ENCODE measurements around the gene SPATA2.

Gene SPATA2

DNA sequence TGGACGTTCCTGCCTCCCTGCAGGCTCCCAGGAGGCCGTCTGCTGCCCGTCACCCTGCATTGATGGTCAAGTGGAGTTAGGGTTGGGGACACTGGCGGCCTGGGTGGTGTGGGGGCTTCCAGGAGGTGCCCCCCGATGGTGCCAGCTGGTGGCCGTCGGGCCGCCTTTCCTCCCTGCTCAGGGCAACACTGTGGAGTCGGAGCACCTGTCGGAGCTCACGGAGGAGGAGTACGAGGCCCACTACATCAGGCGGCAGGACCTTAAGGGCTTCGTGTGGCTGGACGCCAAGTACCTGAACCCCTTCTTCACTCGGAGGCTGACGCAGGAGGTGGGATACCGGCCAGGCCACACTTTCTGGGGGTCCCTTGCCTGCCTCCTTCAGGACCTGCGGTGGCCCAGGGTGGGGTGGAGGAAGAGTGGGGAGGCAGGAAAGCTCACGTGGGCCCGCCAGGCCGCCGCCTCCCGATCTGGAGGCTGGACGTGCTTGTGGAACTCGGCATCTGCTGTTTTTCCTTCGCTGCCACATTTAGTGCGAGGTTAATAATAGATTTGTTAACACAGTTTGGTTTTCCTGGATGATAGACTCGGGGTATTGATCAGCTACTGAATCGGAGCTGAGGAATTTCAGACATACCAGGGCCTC, 28.6 kb downstream of the SPATA2 start:
- peaks cover 34% of the 10 kb centered on the region for H3K36me3 Mint-ChIP-seq (ENCODE audit: low read depth)
- H3K4me3 Mint-ChIP-seq: no peak overlapping the region
- no peaks in the 10 kb centered on the region for H3K27me3 Mint-ChIP-seq (ENCODE audit: low read depth)
- no peak overlapping the region for H3K27ac Mint-ChIP-seq
- H3K4me1 Mint-ChIP-seq (ENCODE audit: low read depth): peaks cover 7% of the 10 kb centered on the region
- H3K9me3 Mint-ChIP-seq: no peaks in the 10 kb centered on the region

DNA sequence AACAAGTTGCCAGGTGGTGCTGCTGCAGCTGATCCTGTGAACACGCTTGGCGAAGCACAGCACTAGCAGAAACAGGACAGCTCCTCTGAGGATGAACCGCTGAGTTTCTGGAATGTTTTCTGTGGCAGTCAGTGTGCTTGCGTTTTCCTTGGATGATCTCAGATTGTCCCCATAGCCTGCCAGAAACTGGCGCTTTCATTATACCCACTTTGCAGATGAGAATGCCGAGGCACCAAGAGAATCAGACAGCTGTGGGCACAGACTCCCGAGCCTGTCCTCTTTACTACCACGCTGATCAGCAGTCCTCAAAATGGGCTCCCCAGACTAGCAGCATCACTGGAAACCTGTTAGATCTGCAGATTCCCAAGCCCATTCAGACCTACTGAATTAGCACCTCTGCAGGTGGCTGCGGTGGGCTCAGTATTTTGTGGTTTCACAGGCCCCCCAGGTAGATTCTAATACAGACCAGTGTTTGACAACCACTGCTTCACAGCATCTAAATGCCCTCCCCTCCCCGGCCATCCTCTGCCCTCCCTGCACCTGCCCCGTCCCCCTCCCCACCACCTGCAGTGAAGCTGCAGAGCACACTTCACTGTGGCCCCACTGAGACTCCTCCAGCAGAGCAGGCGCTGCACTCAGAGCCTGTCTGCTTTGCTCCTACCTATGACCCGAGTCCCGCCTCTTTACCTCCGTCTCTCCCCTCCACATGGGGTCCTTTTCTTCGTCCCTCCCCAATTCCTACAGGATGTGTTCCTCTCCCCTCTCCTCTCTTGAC, 29.6 kb downstream of the SPATA2 start:
- Mint-ChIP-seq H3K4me1 (ENCODE audit: low read depth) (peaks cover 7% of the 10 kb centered on the region), H3K27ac (no peak overlapping the region), H3K36me3 (ENCODE audit: low read depth) (peaks cover 34% of the 10 kb centered on the region), H3K4me3 (no peak overlapping the region), H3K27me3 (ENCODE audit: low read depth) (no peaks in the 10 kb centered on the region), H3K9me3 (no peaks in the 10 kb centered on the region)

DNA sequence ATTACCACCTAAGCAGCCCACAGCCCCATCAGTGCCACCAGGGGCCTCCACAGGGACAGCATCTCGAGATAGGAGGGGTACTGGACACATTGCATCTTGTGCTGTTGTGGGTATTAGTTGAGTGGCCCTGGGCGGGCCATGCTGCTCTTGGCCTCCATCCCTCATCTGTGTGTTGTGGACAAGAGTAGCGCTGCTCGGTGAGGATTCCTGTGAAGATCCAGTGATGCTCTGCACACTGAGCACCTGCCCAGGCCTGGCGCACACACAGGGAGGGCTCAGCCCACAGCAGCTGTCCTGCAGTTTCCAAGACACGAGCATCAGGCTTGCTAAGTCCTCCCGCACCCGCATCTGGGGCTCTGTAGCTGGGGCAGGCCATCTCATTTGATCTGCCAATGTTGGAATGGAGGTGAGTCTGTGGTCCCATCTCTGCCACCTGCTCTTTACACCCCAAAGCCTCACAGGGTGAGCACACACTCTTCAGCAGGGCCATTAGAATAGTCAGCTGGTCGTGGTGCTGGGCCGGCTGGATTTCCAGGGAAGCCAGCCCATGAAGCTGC, 32.0 kb downstream of the SPATA2 start:
- Mint-ChIP-seq H3K4me1 (ENCODE audit: low read depth) (peaks cover 6% of the 10 kb centered on the region), H3K27ac (no peak overlapping the region), H3K4me3 (no peak overlapping the region), H3K27me3 (ENCODE audit: low read depth) (no peaks in the 10 kb centered on the region), H3K36me3 (ENCODE audit: low read depth) (peaks cover 25% of the 10 kb centered on the region), H3K9me3 (no peaks in the 10 kb centered on the region)

DNA sequence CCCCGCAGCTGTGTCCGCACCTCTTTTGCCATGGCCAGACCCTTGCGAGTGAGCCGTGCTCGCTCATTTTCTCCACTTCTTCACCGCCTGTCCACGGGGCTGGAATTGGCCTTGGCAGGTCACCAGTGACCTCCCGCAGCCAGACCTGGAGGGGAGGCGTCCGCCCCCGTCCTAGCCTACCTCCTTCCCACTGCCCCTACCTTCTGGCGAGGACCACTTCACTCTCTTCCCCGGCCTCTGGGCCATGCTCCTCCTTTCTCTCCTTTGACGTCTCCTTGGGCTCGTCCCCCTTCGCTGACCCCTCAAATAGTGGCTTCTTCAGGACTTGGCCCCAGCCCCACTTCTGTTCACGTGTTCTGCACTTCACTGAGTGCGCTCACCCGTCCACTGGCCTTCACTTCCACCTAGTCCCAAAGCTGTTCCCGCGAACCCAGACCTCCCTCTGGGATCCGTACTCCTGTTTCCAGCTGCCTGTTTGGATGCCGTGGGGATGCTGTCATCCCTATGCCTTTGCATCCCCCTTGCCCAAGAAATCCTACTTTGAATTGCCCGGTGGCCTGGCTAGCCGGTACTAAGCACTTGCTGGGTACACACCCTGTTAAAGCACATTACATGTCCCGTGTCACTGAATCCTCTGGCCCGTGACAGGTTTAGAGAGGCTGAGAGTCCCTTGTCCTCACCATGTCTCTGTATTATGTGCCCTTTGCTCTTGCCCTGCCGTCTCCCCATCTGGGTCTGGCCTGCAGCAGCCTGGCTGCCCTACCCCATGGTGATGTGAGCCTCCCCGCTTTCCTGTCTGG, 33.0 kb downstream of the SPATA2 start:
- H3K27me3 Mint-ChIP-seq (ENCODE audit: low read depth): no peaks in the 10 kb centered on the region
- H3K36me3 Mint-ChIP-seq (ENCODE audit: low read depth): peaks cover 22% of the 10 kb centered on the region
- peaks cover 4% of the 10 kb centered on the region for H3K4me1 Mint-ChIP-seq (ENCODE audit: low read depth)
- H3K27ac Mint-ChIP-seq: no peak overlapping the region
- no peak overlapping the region for H3K4me3 Mint-ChIP-seq
- no peaks in the 10 kb centered on the region for H3K9me3 Mint-ChIP-seq

DNA sequence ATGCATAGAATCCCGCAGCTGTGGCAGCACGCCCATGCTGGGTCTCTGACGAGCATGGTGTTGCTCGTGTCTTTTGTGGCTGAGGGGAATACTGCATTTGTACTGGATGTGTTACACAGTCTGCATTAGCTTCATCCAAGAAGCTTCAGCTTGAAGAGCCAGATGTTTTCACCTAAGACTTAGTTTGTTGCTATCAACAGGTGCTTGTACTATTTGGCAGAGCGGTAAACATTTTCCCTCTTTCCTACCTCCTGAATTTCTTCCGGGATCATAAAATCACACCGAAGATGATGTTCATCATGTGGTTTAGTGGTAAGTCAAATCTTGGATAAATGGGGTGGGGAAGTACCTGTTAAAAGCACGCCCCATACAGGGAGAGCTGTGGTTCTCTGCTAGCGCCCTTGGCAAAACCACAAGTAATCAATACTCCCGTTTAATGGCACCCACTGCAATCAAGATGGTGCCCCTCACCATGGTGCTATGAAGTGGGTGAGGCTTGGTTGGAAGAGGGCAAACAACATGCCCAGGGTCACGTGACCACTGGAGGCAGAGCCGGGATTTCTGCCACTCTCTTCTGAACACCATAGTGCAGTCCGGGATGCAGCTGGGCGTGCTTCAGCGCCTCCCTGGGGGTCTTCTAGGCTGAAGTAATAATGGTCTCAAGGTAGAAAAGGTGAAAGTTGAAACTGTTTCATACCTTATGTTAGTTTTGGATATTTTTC, 34.4 kb downstream of the SPATA2 start:
- peaks cover 23% of the 10 kb centered on the region for H3K36me3 Mint-ChIP-seq (ENCODE audit: low read depth)
- H3K27ac Mint-ChIP-seq: no peak overlapping the region
- no peaks in the 10 kb centered on the region for H3K27me3 Mint-ChIP-seq (ENCODE audit: low read depth)
- no peak overlapping the region for H3K4me3 Mint-ChIP-seq
- H3K9me3 Mint-ChIP-seq: no peaks in the 10 kb centered on the region
- peaks cover 4% of the 10 kb centered on the region for H3K4me1 Mint-ChIP-seq (ENCODE audit: low read depth)

DNA sequence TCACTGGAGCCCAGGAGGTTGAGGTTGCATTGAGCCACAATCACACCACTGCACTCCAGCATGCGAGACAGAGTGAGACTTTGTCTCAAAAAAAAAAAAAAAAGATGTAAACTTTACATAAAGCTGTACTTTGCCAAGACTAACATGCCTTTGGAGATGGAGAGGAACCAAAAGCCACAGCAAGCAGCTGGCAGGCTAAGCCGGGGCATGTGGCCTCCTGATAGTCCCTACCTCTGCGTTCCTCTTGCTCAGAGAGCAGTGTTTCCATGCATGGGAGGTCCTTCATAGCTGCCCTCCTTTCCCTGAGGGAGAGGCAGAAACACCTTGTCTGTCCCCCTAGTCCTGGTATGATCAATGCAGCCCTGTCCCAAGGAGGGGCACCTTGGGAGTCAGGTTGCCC, 35.2 kb downstream of the SPATA2 start:
- Mint-ChIP-seq H3K27ac (no peak overlapping the region), H3K27me3 (ENCODE audit: low read depth) (no peaks in the 10 kb centered on the region), H3K36me3 (ENCODE audit: low read depth) (peaks cover 21% of the 10 kb centered on the region)

DNA sequence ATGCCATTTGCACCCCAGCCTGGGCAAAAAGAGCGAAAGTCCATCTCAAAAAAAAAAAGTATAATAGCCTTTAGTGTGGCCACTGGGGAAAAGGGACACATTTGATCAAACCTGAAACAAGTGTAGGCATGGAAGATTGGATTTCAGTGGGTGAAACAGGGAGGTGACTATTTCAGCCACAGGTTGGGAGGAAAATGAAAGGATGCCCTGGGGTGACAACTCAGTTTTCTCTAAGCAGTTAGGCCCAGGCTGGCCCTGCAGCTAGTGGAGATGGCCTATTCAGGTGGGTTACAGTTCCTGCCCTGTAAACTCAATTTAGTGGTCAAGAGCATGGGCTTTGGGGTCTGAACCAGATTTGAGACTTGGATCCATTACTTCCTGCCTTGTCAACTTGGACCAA, 36.4 kb downstream of the SPATA2 start:
- no peaks in the 10 kb centered on the region for H3K27me3 Mint-ChIP-seq (ENCODE audit: low read depth)
- no peaks in the 10 kb centered on the region for H3K9me3 Mint-ChIP-seq
- no peak overlapping the region for H3K27ac Mint-ChIP-seq
- peaks cover 27% of the 10 kb centered on the region for H3K36me3 Mint-ChIP-seq (ENCODE audit: low read depth)
- H3K4me1 Mint-ChIP-seq (ENCODE audit: low read depth): peaks cover 4% of the 10 kb centered on the region
- no peak overlapping the region for H3K4me3 Mint-ChIP-seq

More for the DNA sequence above, 35.2 kb downstream of the SPATA2 start:
- H3K9me3 Mint-ChIP-seq: no peaks in the 10 kb centered on the region
- no peak overlapping the region for H3K4me3 Mint-ChIP-seq
- peaks cover 4% of the 10 kb centered on the region for H3K4me1 Mint-ChIP-seq (ENCODE audit: low read depth)

DNA sequence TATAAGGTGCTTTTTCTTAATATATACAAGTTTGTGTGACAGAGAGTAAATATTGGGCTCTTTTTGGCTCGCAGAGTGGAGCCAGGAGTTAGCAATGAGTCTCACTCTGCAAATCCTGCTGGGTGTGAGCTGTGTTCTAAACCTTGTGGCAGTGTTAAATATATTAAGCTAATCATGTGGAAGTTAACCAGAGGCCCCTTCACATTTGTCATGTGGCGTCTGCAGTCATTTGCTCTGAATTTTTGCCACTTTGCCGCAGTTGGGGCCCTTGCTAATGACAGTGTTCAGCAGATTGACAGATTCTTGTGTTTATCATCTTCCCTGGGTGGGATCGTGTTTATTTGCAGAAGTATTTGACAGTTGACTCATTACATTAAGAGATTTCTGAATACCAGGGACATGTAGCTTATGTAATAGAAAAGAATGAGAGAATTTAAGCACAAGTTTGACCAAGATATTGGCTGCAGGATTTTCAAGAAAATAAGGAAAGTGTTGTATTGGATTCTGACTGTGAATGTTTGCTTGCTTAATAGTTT, 37.9 kb downstream of the SPATA2 start:
- no peaks in the 10 kb centered on the region for H3K27me3 Mint-ChIP-seq (ENCODE audit: low read depth)
- no peaks in the 10 kb centered on the region for H3K9me3 Mint-ChIP-seq
- H3K36me3 Mint-ChIP-seq (ENCODE audit: low read depth): peaks cover 22% of the 10 kb centered on the region
- no peak overlapping the region for H3K4me3 Mint-ChIP-seq
- no peak overlapping the region for H3K27ac Mint-ChIP-seq
- peaks cover 2% of the 10 kb centered on the region for H3K4me1 Mint-ChIP-seq (ENCODE audit: low read depth)

DNA sequence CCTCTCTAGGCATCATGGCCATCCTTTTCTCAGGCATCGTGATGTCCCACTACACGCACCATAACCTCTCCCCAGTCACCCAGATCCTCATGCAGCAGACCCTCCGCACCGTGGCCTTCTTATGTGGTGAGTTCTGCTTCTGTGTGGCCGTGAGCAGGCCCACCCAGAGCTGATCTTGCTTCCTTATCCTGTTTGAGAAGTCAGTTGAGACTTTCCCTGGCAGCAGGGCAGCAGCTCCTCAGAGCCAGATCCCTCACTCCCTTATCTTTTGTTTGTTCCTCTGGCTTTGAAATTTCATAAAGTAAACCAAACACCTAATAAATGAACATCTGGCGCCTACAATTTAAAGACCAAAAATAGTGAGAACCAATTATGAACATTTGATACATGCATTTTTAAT, 40.6 kb downstream of the SPATA2 start:
- Mint-ChIP-seq H3K36me3 (ENCODE audit: low read depth) (peaks cover 21% of the 10 kb centered on the region), H3K27me3 (ENCODE audit: low read depth) (no peaks in the 10 kb centered on the region)

DNA sequence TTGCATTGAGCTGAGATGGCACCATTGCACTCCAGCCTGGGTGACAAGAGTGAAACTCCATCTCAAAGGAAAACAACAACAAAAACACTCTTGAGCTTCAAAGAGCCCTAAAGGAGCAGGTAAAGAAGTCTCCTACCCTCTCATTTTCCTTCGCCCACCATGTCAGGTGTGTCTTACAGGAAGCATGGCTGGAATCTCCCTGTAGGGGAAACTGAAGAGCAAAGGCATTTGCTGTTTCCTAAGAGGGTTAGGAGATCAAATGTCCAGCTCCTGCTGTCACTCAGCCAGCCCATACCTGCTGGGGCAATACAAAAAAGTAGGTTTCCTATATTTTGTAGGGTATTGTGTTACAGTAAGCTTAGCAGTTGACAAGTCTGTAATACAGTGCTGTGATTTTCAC, 43.3 kb downstream of the SPATA2 start:
- Mint-ChIP-seq H3K36me3 (ENCODE audit: low read depth) (peaks cover 30% of the 10 kb centered on the region), H3K27me3 (ENCODE audit: low read depth) (no peaks in the 10 kb centered on the region), H3K27ac (no peak overlapping the region), H3K4me3 (no peak overlapping the region), H3K4me1 (ENCODE audit: low read depth) (peaks cover 2% of the 10 kb centered on the region), H3K9me3 (no peaks in the 10 kb centered on the region)

More for the DNA sequence above, 40.6 kb downstream of the SPATA2 start:
- no peak overlapping the region for H3K4me3 Mint-ChIP-seq
- no peaks in the 10 kb centered on the region for H3K9me3 Mint-ChIP-seq
- H3K27ac Mint-ChIP-seq: peak overlapping the region; percentile 45
- H3K4me1 Mint-ChIP-seq (ENCODE audit: low read depth): no peaks in the 10 kb centered on the region

DNA sequence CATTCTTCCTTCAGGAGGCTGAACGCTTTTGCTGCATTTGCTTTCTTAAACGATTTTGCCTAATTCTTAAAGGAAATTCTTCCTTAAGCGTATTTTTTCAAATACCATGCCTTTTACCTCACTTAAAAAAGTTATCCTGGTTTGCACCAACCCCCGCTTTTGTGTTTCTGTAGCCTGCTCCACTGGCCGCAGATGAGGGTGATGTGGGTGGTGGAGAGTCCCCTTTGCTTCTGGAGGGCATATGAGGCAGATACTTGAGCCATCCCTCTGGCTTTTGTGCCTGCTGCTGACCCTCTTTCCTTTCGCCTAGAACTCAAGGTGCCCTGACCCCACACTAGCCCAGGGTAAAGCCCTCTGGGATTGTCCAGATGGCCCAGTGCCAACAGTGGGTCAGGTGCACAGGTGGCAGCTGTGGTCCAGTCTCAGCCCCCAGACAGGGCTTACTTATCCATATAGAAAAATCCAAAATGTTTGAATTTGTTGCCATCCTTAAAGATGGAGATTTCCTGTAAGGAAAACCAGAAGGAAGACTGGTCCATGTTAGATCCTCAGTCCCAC, 43.9 kb downstream of the SPATA2 start:
- no peaks in the 10 kb centered on the region for H3K9me3 Mint-ChIP-seq
- no peak overlapping the region for H3K27ac Mint-ChIP-seq
- H3K36me3 Mint-ChIP-seq (ENCODE audit: low read depth): peaks cover 34% of the 10 kb centered on the region
- no peak overlapping the region for H3K4me3 Mint-ChIP-seq
- no peaks in the 10 kb centered on the region for H3K27me3 Mint-ChIP-seq (ENCODE audit: low read depth)
- H3K4me1 Mint-ChIP-seq (ENCODE audit: low read depth): peaks cover 6% of the 10 kb centered on the region

DNA sequence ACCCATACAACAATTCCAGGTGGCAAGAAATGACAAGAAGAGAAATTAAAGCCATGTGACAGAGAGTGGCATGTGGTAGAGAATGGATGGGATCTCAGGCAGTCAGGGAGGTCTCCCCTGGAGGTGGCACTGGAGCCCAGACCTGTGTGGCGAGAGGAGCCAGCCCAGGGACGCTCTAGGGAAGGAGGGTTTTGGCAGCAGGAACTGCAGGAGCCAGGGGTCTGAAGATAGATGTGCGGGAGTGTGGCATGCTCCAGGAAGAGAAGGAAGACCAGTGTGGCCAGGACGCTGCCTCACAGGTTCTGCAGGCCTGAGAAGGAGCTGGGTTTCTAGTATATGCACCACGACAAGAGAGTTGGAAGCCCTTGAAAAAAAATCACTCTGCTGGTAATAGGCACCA, 45.1 kb downstream of the SPATA2 start:
- Mint-ChIP-seq H3K4me1 (ENCODE audit: low read depth) (peaks cover 8% of the 10 kb centered on the region), H3K27me3 (ENCODE audit: low read depth) (no peaks in the 10 kb centered on the region), H3K27ac (peak overlapping the region; percentile 14), H3K4me3 (no peak overlapping the region), H3K36me3 (ENCODE audit: low read depth) (peaks cover 30% of the 10 kb centered on the region), H3K9me3 (no peaks in the 10 kb centered on the region)

DNA sequence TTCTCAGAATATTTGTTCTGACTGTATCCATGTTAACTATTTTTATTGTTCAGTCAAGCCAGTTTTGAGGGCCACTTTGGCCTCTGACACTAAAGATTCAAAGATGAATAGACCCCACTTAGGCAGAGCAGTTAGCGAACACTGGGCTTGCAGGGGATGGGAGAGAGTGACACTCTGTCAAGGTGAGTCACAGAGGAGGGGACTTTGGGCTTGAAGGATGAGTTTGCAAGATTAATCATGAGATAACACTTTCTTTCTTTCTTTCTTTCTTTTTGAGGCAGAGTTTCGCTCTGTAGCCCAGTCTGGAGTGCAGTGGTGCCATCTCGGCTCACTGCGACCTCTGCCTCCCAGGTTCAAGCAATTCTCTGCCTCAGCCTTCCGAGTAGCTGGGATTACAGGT, 46.4 kb downstream of the SPATA2 start:
- Mint-ChIP-seq H3K27me3 (ENCODE audit: low read depth) (no peaks in the 10 kb centered on the region), H3K4me1 (ENCODE audit: low read depth) (peaks cover 10% of the 10 kb centered on the region), H3K27ac (no peak overlapping the region), H3K9me3 (no peaks in the 10 kb centered on the region), H3K36me3 (ENCODE audit: low read depth) (peaks cover 31% of the 10 kb centered on the region), H3K4me3 (no peak overlapping the region)

Measured in T-helper 1 cell treated with Interleukin-12 subunit alpha and Interleukin-12 subunit beta and Interleukin-4 antibody, amounts not matched to agents 30 μg/mL and 1 μg/mL, for 36 hours (primary cell).